Measurements from ENCODE around the gene PUDP.

The PUDP gene

DNA sequence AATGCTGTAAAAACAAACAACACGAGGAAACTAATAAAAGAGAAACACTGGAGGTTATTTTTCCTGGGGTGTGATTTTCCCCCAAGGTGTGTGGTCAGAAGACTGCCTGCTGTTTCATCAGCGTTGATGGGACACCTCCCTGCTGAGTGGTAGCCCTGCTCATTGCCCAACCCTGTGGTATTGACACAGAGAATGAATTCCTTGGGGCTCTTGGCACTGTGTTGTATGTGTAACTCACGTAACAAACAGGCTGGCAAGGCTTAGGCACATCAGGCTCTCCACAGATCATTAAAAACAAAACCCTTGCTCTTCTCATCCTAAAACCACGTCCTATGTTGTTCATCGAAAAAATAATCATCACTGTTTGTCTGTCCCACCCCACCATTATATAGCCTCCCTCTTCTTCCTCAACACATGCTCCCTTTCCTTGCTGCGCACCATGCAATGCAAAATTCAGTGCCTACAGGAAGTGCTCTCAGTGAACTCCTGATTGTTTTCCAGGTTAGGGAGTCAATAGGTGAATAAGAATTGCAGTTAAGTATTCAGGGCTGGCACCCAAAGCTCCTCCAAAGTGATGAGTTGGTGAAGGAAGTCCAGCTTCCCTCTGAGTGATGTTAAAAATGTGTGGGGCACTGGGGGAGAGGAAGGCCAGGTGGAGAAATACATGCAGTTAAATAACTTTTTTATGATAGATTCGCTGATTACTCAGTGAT is 11.4 kb upstream of the PUDP start:
- Mint-ChIP-seq H3K4me1 (no peaks in the 10 kb centered on the region), H3K4me3 (no peak overlapping the region), H3K27ac (no peak overlapping the region), H3K27me3 (no peaks in the 10 kb centered on the region), H3K36me3 (peaks cover 0 to 4% of the 10 kb centered on the region in 2 donors), H3K9me3 (no peaks in the 10 kb centered on the region)
- no peak for DNase-seq
- ATAC-seq (replicated peaks), result no peak

DNA sequence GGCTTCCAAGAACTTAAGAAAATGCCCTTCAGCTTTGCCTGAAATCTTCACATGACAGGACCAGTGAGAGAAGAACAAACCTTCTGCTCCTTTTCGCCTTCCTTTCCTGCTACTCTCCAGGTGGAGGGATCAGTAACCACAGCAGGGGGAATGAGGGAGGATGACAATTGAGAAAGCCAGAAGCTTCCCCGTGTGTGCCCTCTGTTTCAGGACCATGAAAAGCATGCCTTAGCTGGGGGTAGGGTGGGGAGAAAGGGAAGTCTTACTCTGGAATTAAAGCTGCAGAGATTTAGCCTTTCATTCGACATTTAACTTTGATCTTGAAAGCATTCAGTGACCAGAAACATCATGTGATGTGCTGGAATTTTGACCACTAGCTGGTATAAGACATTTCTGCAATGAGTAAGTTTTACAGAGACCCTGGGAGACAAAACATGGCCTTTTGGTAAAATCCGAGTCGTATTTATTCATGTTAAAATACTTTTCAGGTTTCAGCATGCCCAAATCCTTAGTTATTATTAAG is 10.6 kb upstream of the PUDP start:
- ATAC-seq (replicated peaks) (no peak), DNase-seq (no peak)
- Mint-ChIP-seq H3K4me1 (no peaks in the 10 kb centered on the region), H3K9me3 (no peaks in the 10 kb centered on the region), H3K27ac (no peak overlapping the region), H3K4me3 (no peak overlapping the region), H3K36me3 (peaks cover 1 to 4% of the 10 kb centered on the region in 2 donors), H3K27me3 (no peaks in the 10 kb centered on the region)

GRCh38 chrX:7156879-7157278 is 8.9 kb upstream of the PUDP start:
- ATAC-seq (replicated peaks) (no peak), DNase-seq (no peak)
- H3K4me1 Mint-ChIP-seq, result peaks cover 0 to 4% of the 10 kb centered on the region in 2 donors
- H3K36me3 Mint-ChIP-seq, result peaks cover 1 to 4% of the 10 kb centered on the region in 2 donors
- H3K27me3 Mint-ChIP-seq, result no peaks in the 10 kb centered on the region
- H3K9me3 Mint-ChIP-seq, result no peaks in the 10 kb centered on the region
- no peak overlapping the region for H3K27ac Mint-ChIP-seq
- no peak overlapping the region for H3K4me3 Mint-ChIP-seq

DNA sequence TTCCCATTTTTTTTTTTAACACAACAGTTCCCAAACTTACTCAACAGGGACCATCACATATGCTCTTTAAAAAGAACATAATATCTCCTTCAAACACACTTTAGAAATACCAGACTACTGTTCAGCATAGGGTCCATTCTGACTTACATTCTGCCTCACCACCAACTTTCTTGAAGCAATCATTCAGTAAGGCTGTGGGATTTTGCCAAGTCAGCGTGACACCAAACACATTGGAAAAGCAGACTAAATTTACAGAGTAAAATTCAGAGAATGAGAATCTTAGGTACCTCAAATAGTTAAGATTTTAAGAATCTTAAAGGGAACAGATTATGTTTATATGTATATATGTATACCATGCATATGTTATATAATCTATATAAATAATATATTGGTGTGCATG is 7.2 kb upstream of the PUDP start:
- Mint-ChIP-seq H3K36me3 (peaks cover 1 to 4% of the 10 kb centered on the region in 2 donors), H3K9me3 (no peaks in the 10 kb centered on the region), H3K27me3 (no peaks in the 10 kb centered on the region), H3K27ac (no peak overlapping the region), H3K4me3 (no peak overlapping the region), H3K4me1 (peaks cover 0 to 4% of the 10 kb centered on the region in 2 donors)
- no peak for ATAC-seq (replicated peaks)
- no peak for DNase-seq

- no peak for DNase-seq
- H3K36me3 Mint-ChIP-seq, result peaks cover 1 to 4% of the 10 kb centered on the region in 2 donors
- no peaks in the 10 kb centered on the region for H3K9me3 Mint-ChIP-seq
- no peak overlapping the region for H3K4me3 Mint-ChIP-seq
- peak overlapping the region; percentile 56 for H3K27ac Mint-ChIP-seq
- no peaks in the 10 kb centered on the region for H3K27me3 Mint-ChIP-seq
- peaks cover 0 to 4% of the 10 kb centered on the region in 2 donors for H3K4me1 Mint-ChIP-seq
- no peak for ATAC-seq (replicated peaks)
Observed at GRCh38 chrX:7154041-7154597, 6.2 kb upstream of the PUDP start.

DNA sequence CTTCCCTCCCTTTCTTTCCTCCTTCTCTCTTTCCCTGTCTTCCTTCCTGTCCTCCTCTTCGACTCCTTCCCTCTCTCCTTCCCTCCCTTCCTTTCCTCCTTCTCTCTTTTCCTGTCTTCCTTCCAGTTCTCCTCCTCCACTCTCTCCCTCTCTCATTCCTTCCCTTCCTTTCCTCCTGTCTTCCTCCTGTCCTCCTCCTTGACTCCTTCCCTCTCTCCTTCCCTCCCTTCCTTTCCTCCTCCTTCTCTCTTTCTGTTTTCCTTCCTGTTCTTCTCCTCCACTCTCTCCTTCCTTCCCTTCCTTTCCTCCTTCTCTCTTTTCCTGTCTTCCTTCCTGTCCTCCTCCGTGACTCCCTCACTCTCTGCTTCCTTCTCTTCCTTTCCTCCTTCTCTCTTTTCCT is 5.3 kb upstream of the PUDP start:
- Mint-ChIP-seq H3K36me3 (peaks cover 1 to 4% of the 10 kb centered on the region in 2 donors), H3K4me1 (peaks cover 6% of the 10 kb centered on the region in 2 donors), H3K27me3 (no peaks in the 10 kb centered on the region), H3K27ac (no peak overlapping the region), H3K4me3 (no peak overlapping the region), H3K9me3 (no peaks in the 10 kb centered on the region)
- ATAC-seq (replicated peaks) (no peak), DNase-seq (no peak)

- no peak overlapping the region for H3K4me3 Mint-ChIP-seq
Observed at GRCh38 chrX:7149411-7149810, 1.5 kb upstream of the PUDP start.

DNA sequence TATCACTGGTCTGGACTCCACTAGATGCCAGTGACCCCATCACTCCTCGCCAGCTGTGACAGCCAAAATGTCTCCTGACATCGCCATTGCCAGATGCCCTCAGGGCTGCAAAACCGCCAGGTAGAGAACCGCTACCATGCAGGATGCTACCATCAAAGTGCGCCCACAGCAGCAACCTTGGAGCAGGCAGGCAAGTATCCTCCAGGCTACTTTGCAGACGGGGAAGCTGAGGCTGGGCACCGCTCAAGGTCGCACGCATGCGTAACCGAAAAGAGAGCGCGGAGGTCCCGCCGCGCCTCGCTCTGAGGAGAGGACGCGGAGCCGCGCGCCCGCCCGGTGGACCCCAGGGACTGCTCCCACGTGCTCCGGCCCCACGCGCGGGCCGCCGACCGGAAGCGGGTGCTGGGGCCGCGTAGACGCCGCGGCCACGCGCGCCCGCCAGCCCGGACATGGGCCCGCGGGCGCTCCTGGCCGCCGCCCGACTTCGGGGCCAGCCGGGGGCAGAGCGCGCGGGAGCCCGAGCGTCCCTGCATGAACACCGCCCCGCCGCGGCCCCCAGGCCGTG is 458 bp downstream of the PUDP start, which contains the start of gene STS:
Gene STS (plus strand): TSS at position 300 of the 565 bp plus-strand sequence. CDS start 105,488 bp downstream, outside the sequence.
- Mint-ChIP-seq H3K27ac (peak within 1 kb of the TSS; percentile 96), H3K9me3 (no peaks in the 10 kb centered on the region), H3K4me1 (peaks cover 6 to 18% of the 10 kb centered on the region in 2 donors), H3K4me3 (peak within 1 kb of the TSS; percentile 91 to 95), H3K36me3 (no peaks in the 10 kb centered on the region), H3K27me3 (no peaks in the 10 kb centered on the region)
- peak; percentile 61 for DNase-seq
- peak; percentile 68 to 71 for ATAC-seq (replicated peaks)

More at GRCh38 chrX:7149411-7149810, 1.5 kb upstream of the PUDP start:
- DNase-seq, result no peak
- Mint-ChIP-seq H3K36me3 (peaks cover 0 to 1% of the 10 kb centered on the region in 2 donors), H3K27ac (no peak overlapping the region), H3K27me3 (no peaks in the 10 kb centered on the region), H3K9me3 (no peaks in the 10 kb centered on the region), H3K4me1 (peaks cover 6 to 15% of the 10 kb centered on the region in 2 donors)
- ATAC-seq (replicated peaks), result no peak

DNA sequence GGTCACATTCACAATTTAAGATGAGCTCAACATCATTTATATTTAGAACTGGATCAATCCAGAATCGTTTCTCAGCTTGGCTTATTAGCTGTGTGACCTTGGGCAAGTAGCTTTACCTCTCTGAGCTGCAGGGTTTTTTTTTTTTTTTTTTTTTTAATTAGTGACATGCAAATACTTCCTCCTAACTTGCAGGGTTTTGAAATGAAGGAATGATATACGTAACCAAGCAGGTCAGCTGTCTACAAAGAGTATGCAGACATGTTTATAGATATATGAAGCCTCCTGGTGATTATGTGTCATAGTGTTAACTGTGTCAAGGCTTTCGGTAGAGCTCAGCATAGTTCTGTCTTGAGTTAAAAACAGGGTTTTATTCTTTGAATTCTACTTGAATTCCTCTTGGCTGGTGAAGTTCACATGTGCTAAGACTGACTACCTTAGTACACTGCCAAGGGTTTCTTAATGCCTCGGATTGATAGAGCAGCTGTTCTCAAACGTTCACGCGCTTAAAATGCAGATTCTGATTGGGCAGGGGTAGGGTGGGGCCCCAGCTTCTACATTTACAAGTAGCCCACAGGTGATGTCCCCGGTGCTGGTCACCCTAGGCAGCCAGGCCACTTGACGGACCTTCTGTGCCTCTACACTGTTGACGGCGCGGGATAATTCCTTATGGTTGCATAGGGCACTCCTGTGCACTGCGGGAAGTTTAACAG is 1.1 kb downstream of the PUDP start:
- Mint-ChIP-seq H3K9me3 (no peaks in the 10 kb centered on the region), H3K4me1 (peaks cover 6 to 18% of the 10 kb centered on the region in 2 donors), H3K27me3 (no peaks in the 10 kb centered on the region), H3K27ac (peak overlapping the region; percentile 96), H3K4me3 (peak overlapping the region; percentile 87 to 92), H3K36me3 (peaks cover 0 to 3% of the 10 kb centered on the region in 2 donors)
- ATAC-seq (replicated peaks), result peak; percentile 8 to 9
- DNase-seq, result no peak

- DNase-seq (no peak), ATAC-seq (replicated peaks) (no peak)
- Mint-ChIP-seq H3K27me3 (no peaks in the 10 kb centered on the region), H3K4me1 (peaks cover 6 to 21% of the 10 kb centered on the region in 2 donors), H3K4me3 (no peak overlapping the region), H3K9me3 (no peaks in the 10 kb centered on the region), H3K27ac (peak overlapping the region; percentile 28), H3K36me3 (peaks cover 0 to 8% of the 10 kb centered on the region in 2 donors)
Observed at GRCh38 chrX:7146020-7146702, 1.8 kb downstream of the PUDP start.

DNA sequence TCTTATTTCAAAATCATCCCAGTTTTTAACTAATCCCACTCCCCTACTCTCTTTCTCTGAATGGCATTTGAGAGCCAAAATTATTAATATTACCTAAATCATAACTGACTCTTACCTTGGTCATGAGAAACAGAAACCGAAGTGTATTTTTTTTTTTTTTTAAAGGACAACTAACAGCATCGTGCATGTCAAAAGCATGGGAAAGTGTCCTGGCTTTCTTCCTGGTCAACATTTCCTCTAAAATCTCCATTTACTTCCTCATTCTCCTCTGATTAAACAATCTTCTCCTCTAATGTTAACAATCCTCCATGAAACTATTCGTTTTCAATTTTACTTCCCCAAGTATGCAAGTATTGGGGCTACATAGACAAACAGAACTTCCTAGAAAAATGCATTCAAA is 2.5 kb downstream of the PUDP start:
- H3K9me3 Mint-ChIP-seq, result no peaks in the 10 kb centered on the region
- H3K4me3 Mint-ChIP-seq, result no peak overlapping the region
- no peaks in the 10 kb centered on the region for H3K27me3 Mint-ChIP-seq
- peaks cover 0 to 11% of the 10 kb centered on the region in 2 donors for H3K36me3 Mint-ChIP-seq
- H3K4me1 Mint-ChIP-seq, result peaks cover 6 to 23% of the 10 kb centered on the region in 2 donors
- no peak for DNase-seq
- ATAC-seq (replicated peaks), result no peak
- H3K27ac Mint-ChIP-seq, result no peak overlapping the region

- no peaks in the 10 kb centered on the region for H3K27me3 Mint-ChIP-seq
- DNase-seq (no peak), ATAC-seq (replicated peaks) (no peak)
- H3K4me3 Mint-ChIP-seq, result no peak overlapping the region
- H3K4me1 Mint-ChIP-seq, result peaks cover 8 to 23% of the 10 kb centered on the region in 2 donors
- no peaks in the 10 kb centered on the region for H3K9me3 Mint-ChIP-seq
- H3K27ac Mint-ChIP-seq, result no peak overlapping the region
- H3K36me3 Mint-ChIP-seq, result peaks cover 0 to 11% of the 10 kb centered on the region in 2 donors
Observed at GRCh38 chrX:7143941-7144525, 3.9 kb downstream of the PUDP start.

DNA sequence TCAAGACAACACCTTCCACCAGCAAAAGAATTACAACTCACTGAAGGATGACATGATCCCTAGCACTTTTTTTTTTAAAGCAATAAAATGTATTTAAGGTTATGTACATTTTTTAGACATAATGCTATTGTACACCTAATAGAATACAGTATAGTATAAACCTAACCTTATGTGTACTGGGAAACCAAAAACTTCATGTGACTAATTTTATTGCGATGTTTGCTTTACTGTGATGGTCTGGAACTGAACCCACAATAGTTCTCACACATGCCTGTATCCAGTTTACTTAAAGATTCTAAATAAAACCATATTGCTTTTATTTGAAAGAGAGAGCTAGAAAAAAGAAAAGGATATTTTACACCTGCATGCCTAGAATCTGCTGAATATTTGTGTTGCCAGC is 4.9 kb downstream of the PUDP start:
- ATAC-seq (replicated peaks) (no peak), DNase-seq (no peak)
- no peaks in the 10 kb centered on the region for H3K27me3 Mint-ChIP-seq
- peaks cover 7 to 21% of the 10 kb centered on the region in 2 donors for H3K4me1 Mint-ChIP-seq
- H3K9me3 Mint-ChIP-seq, result no peaks in the 10 kb centered on the region
- peaks cover 0 to 11% of the 10 kb centered on the region in 2 donors for H3K36me3 Mint-ChIP-seq
- no peak overlapping the region for H3K27ac Mint-ChIP-seq
- H3K4me3 Mint-ChIP-seq, result no peak overlapping the region

Data from stimulated activated naive B cell treated with anti-CD40 and anti-IgM and Interleukin-4, amounts not matched to agents 10 μg/mL and 1 μg/mL and 100 μg/mL, for 72 hours (primary cell).